Dermis blood vessel endothelial cell (primary cell): Measurements from ENCODE around the gene NDUFB10. TPM values are rescaled to one million over a fixed set of nuclear protein-coding genes. Genes with fewer than 3 reads are reported as not detected.

Experiments used
- DNase-seq: peaks from one replicate; pipeline ENCODE4 v3.0.0; 2010
- total RNA-seq: library from RNA; depleted of rRNA; stranded (reverse); fragments of >200 nt; gene quantifications from 2 replicates; pipeline ENCODE4 v1.2.3, GENCODE V29; 2014

NDUFB10 gene
- total RNA-seq, 1 donor from 2014 or later, result 107 TPM

DNA sequence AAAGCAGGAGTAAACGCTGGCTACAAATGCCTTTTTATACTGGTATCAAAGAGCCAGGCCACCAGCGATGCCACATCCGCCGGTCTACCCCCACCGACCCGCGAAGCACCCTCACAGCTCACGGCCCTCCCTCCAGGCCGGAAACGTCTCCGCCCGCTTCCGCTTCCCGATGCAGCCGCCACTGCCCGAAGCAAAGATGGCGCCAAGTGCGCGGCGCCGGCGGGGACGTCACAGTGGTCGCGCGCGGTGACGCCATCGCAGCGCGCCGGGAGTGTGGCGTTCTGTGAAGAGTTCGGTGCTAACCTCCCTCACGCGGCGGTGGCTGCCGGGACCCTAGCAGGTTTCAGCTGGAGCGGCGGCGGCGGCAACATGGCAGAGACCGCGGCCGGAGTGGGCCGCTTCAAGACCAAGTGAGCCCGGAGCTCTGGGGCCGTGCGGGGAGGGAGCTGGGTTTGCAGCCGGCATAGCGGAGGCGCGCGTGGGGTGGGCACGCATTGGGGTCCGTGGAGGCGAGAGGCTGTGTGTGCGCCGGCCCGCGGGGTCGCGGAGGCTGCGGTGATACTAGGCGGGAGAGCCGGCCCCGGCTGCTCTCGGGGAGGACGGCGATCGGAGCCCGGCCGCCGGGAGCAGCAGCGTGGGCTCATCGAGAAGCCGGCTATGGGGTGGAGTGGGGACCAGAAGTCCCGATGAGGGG, 12.6 kb downstream of the NDUFB10 start, which contains the start of gene TBL3:
Gene TBL3, plus strand, starts transcription at position 258 of the 694 bp plus-strand sequence. Its CDS starts 112 bp downstream, at position 370.
- DNase-seq, result peak; percentile 97

DNA sequence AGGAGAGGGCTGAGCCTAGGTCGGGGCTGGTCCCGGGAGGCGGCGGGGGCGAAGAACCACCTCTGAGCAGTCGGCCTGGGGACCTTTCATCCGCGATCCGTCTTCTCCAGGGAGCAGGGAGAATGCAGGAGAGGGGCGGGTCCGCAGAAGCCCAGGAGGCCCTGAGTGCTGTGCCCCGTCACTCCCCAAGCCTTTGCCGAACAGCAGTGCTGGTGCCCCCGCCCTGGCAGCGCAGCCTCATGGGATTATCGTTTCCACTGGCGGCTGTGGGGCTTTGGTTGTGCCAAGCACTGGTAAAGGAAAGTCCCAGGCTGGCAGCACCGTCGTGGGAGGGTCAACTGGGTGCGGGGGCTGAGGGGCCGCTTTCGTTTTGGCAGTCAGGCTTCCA, 13.1 kb downstream of the NDUFB10 start:
- no peak for DNase-seq

DNA sequence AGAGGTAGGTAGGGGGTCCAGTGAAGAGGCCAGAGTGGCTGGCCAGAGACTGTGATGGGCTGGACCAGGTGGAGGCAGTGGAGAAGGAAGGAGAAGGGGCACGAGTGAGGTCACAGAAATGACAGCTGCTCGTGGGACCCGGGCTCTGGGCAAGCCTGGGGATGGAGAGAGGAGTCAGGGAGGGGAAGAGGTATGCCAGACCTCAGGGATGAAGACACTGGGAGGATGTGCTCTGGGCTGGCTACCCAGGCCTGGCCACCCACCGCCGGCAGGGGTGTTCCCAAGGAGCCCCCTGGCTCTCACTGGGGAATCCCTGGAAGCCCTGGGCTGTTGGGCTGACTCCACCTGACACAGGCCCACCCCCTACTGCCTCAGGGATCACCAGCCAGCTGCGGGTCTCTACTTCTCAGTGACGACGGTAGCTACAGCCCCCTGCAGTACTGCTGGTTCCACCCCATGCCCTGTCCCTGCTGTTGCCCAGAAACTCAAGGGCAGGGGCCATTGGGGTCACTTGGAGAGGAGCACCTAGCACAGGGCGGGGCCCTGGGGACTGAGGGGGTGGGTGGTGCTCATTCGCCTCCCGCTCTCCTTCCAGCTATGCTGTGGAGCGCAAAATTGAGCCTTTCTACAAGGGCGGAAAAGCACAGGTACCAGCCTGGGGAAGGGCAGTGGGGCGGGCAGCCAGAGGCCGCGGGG, 14.3 kb downstream of the NDUFB10 start:
- DNase-seq, result no peak

DNA sequence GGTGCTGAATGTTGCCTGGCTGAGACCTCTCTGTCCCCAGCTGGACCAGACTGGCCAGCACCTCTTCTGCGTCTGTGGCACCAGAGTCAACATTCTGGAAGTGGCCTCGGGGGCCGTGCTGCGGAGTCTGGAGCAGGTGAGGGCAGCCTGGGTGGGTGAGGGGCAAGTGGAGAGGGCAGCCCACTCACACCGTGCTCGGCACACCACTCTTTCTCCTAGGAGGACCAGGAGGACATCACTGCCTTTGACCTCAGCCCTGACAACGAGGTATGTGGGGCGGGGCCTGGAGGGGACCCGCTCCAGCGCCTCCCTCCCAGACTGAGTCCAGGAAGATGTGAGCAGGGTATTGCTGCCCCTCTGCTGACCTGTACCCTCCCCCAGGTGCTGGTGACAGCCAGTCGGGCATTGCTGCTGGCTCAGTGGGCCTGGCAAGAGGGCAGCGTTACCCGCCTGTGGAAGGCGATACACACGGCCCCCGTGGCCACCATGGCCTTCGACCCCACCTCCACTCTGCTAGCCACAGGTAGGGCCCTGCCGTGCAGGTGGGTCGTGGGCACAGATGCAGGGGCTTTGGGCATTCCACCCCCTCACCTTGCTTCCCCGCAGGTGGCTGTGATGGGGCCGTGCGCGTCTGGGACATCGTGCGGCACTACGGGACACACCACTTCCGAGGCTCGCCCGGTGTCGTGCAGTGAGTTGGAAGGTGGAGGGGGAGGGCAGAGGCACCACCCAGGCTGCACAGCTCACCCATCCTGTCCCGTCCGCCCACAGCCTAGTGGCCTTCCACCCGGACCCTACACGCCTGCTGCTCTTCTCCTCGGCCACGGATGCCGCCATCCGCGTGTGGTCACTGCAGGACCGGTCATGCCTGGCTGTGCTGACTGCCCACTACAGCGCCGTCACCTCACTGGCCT, 15.1 kb downstream of the NDUFB10 start:
- no peak for DNase-seq

DNA sequence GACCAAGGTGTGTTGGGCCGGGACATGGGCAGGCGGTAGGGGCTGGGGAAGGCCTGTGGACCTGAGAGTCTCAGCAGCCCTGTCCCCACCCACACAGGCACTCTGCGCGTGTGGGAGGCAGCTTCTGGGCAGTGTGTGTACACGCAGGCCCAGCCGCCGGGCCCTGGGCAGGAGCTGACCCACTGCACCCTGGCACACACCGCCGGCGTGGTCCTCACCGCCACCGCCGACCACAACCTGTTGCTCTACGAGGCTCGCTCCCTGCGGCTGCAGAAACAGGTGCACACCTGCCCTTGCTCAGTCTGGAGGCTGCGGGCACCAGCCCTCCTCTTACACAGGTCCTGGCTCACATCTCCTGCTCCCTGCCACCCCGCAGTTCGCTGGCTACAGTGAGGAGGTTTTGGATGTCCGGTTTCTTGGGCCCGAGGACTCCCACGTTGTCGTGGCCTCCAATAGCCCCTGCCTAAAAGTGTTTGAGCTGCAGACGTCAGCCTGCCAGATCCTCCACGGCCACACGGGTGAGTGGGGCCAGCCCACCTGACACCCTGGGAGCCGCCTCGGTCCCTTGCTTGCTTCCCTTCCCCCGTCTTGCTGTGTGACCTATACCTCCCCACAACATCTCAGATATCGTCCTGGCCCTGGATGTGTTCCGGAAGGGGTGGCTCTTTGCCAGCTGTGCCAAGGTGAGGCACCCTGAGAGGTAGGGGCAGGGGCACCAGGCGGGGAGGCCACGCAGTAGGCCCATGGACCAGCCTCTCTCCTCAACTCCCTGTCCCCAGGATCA, 16.3 kb downstream of the NDUFB10 start:
- no peak for DNase-seq

DNA sequence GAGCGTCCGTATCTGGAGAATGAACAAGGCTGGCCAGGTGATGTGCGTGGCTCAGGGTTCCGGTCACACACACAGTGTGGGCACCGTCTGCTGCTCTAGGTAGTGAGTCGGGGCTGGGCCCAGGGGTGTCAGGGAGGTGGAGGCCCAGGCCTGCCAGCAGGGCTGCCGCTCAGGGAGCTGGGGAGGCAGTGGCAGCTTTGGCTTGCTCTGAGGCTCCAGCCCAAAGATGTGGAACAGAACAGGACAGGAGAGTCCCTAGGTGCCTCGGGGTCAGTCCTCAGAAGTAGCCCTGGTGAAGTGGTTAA, 16.8 kb downstream of the NDUFB10 start:
- no peak for DNase-seq

DNA sequence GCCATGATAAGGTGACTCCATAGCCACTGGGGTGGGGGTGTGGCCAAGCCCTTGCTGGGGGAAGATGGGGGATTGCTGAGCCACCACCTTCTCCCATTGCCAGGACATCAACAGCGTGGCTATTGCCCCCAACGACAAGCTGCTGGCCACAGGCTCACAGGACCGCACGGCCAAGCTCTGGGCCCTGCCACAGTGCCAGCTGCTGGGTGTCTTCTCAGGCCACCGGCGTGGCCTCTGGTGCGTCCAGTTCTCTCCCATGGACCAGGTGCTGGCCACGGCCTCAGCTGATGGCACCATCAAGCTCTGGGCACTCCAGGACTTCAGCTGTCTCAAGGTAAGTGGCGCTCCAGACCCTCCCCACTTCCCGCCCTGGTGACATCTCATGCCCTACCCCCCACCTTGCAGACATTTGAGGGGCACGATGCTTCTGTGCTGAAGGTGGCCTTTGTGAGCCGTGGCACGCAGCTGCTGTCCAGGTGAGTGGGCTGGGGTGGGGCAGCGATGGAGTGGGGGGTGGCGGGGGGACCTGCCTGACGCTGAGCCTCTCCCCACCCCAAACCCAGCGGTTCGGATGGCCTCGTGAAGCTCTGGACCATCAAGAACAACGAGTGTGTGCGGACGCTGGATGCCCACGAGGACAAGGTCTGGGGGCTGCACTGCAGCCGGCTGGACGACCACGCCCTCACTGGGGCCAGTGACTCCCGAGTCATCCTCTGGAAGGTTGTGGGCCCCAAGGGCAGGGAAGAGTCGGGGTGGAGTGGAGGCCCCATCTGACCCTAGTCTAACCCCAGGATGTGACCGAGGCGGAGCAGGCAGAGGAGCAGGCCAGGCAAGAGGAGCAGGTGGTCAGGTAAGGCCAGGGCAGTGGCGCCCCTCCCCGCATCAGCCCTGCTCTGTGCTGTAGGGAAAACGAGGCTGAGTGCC, 17.9 kb downstream of the NDUFB10 start:
- no peak for DNase-seq

DNA sequence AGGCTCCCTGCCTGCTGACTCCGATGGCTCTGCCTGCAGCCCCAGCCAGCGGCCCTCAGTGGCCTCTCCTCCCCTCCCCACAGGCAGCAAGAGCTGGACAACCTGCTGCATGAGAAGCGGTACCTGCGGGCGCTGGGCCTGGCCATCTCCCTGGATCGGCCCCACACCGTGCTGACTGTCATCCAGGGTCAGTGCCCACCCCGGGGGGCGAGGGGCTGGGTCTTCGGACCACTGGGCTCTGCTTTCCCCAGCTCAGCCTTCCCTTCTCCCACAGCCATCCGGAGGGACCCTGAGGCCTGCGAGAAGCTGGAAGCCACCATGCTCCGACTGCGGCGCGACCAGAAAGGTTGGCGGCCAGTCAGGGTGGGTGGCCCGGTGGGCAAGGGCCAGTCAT, 18.5 kb downstream of the NDUFB10 start:
- DNase-seq, result no peak

DNA sequence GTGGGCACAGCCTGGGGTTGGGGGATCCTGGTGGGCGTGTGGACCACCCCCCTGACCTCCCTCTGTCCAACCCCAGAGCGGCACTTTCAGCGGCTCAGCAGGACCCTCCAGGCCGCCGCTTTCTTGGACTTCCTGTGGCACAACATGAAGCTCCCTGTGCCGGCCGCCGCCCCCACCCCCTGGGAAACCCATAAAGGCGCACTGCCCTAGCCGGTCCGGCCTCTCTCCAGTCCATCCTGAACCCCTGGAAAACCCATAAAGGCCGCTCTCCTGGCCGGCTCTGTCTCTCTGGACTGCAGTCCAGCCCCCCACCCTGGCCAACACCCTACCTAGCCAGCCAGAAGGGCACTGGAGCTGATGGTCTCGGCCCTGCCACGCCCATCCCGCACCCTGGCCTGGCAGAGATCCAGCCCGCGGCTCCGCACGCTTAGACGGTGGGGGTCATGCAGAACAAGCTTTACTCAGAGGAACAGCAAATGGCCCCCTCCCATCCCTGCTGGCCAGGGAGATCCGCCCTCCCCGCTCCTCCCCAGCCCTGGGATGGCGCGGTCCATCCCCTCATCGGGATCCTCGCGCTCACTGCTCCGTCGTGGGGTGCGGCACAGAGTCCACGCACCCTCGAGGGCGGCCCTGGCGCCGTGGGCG, 19.3 kb downstream of the NDUFB10 start:
- DNase-seq, result no peak

DNA sequence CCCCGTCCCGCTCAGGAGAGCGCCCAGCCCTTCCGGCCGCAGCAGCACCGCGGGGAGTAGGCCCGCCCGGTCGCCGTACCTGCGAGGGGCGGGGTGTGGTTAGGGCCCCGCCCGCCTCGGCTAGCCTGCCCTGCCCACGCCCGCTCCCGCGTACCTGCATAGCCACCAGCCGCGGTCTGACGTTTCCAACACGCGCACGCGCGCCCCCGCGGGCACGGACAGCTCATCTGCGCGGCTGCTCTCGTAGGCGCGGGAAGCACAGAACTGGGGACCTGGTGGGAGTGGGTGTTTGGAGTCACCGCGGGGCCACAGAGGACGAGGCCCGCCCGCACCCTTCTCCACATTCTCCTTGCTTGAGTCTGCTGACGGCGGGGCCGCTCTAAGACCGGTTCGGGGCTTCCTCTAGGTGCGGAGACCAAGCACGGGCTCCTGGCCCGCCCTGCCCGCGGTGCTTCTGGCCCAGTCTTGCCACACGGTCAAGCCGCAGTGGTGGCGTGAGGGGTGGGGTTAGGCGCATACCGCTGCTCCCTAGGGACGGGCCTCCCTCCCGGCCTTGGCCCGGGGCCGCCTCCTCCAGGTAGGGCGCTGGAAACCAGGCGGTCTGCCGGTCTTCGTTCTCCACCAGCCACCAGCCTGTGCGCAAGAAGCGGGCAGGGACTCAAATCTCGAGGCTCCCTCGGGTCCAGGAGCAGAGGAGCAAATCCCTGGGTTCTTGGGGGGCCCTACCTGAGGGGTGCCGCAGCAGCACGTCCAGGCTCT, 20.1 kb downstream of the NDUFB10 start:
- DNase-seq, result no peak

DNA sequence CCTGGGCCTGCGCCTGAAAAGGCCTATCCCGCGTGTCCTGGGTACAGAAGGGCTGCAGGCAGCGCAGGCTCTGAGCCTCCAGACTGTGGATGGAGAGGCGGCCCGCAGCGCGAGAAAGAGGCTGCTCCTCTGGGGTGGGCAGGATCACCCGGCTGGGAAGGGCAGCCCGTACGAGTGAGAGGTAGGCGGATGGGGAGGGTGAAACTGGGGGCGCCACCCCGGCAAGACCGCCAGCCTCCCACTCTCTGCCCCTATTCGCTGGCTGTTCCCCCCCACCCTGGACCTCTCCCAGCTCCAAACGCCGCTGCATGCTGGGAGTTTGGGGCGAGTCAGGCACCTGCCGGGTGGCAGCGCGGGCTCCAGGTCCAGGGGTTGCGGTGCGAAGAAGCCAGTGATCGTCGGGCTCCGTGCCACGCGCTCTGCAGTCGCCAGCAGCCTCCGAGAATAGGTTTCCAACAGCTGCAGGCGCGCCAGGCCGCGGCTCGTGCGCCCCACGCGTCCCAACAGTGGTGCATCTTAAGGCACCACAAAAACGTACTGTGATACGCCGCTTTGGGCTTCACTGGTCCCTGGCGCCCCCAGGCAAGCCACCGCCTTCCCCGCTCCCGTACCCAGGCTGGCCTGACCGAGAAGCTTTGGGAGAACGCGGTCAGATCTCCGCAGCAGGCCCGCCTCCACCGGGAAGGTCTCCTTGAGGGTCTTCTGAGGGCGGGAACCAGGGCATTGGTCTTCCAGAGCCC, 20.9 kb downstream of the NDUFB10 start:
- no peak for DNase-seq

DNA sequence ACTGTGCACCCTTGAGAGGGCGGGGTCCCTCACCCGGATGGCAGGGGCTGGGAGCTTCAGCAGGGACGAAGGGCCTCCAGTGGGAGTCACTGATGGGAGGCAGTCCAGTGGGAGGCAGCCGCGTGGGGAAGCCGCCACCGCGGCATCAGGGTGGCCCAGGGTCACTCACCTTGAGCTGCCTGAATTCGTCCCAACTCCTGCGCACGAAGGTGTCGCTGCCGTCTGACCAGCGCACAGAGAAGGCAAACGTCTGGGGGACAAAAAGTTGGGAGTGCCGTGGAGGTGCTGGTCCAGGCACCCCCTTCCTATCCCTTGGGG, 21.4 kb downstream of the NDUFB10 start:
- DNase-seq, result no peak

DNA sequence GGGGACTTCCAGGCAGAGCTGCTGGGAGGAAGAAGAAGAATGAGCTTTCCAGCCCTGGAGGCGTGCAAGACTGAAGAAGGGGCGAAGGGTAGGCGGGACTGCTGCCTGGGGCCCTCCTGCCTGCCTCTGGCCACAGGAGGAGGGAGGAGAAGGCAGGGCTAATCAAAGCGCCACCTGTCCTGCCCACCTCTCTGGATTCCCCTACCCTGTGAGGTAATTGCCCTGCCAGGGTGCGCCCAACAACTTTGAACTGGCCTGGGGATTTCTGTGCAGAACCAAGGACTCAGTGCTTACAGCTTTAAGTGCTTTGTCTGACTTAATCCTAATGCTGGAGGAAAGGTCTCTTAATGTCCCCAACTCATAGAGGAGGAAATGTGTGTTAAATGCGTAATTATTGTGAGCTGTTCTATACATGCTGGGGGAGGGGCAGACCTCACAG, 22.1 kb downstream of the NDUFB10 start, which contains the start of gene NOXO1:
Gene NOXO1, minus strand, starts transcription at position 72 of the 439 bp plus-strand sequence. CDS start 290 bp downstream, outside the sequence.
- no peak for DNase-seq

DNA sequence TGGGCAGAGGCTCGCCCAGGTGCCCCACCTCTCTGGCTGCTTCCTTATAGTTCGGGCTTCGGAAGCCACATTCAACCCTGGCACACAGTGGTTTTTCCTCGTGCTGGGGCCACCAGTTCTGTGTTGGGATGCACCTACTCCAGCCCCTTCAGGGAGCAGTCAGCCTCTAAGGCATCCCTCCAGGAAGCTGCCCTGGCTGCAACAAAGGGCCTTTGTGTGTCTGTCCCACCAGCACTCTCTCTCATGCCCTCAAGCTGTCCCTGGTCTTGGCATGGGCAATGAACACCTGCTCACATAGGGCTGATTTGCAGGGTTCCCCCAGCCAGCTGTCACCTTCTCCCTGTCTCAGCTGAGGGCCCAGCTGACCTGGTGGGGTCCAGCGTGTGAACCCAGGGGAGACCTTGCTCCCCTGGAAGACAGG, 22.7 kb downstream of the NDUFB10 start:
- no peak for DNase-seq

DNA sequence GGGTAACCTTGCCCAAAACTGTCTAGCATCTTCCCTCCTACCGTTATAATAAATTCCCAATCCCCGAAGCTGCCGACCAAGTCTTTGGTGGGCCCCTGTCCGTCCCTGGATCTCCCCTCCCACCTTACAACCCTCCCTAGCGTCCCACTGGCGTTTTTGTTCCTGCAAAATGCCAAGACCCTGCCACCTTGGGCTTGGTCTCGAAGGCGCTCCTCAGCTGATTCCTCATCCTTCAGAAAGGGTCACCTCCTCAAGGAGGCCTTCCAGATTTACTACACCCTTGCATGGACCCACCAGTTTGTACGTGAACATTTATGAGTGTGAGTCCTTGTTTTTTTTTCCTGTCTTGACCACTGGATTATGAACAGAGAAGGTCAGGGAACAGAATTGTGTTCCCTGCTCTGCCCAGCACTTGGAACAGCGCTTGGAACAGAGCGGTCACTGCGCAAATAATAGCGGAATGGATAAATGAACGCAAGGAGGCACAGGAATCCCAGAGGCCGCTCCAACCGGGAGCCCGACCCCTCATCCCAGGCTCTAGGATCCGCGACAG, 23.7 kb downstream of the NDUFB10 start:
- no peak for DNase-seq

DNA sequence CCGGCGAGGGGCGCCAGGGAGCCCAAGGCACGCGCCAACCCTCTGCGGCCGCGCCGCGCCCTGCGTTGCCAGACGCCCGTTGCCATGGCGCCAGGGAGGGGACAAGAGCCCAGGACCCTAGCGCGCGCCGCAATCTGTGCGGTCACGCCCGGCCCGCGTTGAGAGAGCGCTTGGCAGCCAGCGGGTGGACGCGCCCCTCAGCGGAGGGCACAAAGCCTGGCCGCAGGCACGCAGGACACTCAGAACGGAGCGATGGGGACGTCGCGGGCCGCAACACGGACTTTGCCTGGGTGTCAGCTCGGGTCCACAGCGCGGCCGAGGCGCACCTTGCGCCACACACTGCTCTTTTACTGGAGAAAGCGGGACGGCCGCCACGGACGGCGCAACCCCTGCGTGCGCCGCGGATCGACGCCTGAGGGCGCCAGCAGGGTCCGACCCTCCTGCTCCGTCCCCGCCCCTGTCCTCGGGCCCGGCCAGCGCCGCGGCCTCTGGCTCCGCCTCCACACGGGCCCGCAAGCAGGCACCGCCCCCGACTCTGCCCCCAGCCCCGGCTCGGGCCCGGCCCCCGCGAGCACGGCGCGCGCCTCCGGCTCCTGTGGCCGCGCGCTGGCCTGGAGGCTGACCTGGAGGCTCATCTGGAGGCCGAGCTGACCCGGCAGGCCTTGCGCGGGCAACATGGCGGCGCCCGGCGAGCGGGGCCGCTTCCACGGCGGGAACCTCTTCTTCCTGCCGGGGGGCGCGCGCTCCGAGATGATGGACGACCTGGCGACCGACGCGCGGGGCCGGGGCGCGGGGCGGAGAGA, 24.4 kb downstream of the NDUFB10 start, which contains the start of gene GFER:
Gene GFER, plus strand, starts transcription at position 650 of the 803 bp plus-strand sequence. Its CDS starts 26 bp downstream, at position 676.
- peak; percentile 97 for DNase-seq

DNA sequence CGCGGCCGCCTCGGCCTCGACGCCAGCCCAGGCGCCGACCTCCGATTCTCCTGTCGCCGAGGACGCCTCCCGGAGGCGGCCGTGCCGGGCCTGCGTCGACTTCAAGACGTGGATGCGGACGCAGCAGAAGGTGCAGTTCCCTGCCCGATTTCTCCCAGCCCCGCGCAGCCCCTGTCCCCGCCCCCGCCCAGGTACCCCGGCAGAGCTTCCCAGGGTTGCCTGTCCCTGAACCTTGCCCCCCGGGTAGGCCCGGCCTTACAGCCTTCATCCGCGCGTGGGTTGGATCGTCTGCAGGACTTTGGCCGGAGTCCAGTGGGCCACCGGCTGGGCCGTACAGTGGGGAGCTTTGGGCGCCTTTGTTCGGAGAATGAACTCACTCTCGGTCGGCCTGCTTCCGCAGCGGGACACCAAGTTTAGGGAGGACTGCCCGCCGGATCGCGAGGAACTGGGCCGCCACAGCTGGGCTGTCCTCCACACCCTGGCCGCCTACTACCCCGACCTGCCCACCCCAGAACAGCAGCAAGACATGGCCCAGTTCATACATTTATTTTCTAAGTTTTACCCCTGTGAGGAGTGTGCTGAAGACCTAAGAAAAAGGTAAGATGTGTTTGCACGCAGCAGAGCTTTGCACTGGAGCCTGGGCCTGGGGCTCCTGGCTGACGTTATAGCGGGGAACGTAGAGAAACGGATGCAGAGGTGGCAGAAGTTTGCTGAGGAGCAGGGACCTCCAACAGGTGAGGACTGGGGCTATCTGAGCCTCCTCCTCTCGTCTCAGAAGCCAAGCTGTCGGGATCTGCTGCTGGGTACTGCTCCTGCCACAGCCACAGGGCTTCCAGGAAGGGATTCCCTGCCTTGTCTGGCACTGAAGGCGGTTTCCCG, 25.2 kb downstream of the NDUFB10 start:
- DNase-seq, result no peak
